Sigmoid colon (tissue), 7 donors: ENCODE data around the gene OPCML. TPM values are rescaled to one million over a fixed set of nuclear protein-coding genes. Genes with fewer than 3 reads are reported as not detected.

Source experiments
- DNase-seq: peaks from one replicate; pipeline ENCODE4 v3.0.0-alpha.2; 2019
- H3K27ac ChIP-seq, 4 donors: fragments of 200-600 bp; sonication (generic); one replicate each; pipeline ENCODE4 v1.5.1; 2016 to 2019; ENCODE audit warnings: mild to moderate bottlenecking in 1 of 4
- H3K27me3 ChIP-seq, 3 donors: fragments of 200-600 bp; sonication (generic); one replicate each; pipeline ENCODE4 v1.5.1; 2019; ENCODE audit warnings: mild to moderate bottlenecking in 1 of 3
- H3K36me3 ChIP-seq, 4 donors: fragments of 200-600 bp; sonication (generic); one replicate each; pipeline ENCODE4 v1.5.1; 2016 to 2019
- H3K4me1 ChIP-seq, 4 donors: fragments of 200-600 bp; sonication (generic); one replicate each; pipeline ENCODE4 v1.5.1; 2017 to 2019
- H3K4me3 ChIP-seq, 4 donors: fragments of 200-600 bp; sonication (generic); one replicate each; pipeline ENCODE4 v1.5.1; 2017 to 2019; ENCODE audit warnings: mild to moderate bottlenecking in 2 of 4, moderate library complexity in 1 of 4
- H3K9me3 ChIP-seq, 4 donors: fragments of 200-600 bp in 3 of 4; sonication (generic) in 3 of 4; one replicate each; pipeline versions ENCODE4 v1.5.1 to v1.6.1; 2013 to 2019
- EP300 ChIP-seq, 4 donors: sonication (generic); formaldehyde crosslinking; IDR thresholded peaks; one replicate each; pipeline ENCODE4 v1.6.1; 2017; ENCODE audit warnings: antibody characterized with exemption in 4 of 4
- POLR2A ChIP-seq, 2 donors: fragments of 450-650 bp; IDR thresholded peaks; one replicate each; pipeline ENCODE4 v1.6.1; 2016; ENCODE audit warnings: antibody characterized with exemption in 2 of 2, mild to moderate bottlenecking in 2 of 2, moderate library complexity in 2 of 2
- POLR2AphosphoS5 ChIP-seq, 4 donors: sonication (generic); formaldehyde crosslinking; IDR thresholded peaks; one replicate each; pipeline ENCODE4 v1.6.1; 2017; ENCODE audit warnings: antibody characterized with exemption in 4 of 4
- whole genome bisulfite sequencing, 2 donors: extraction: QIAGEN DNeasy Blood & Tissue Kit; methylation state at CpG; one replicate each; pipeline ENCODE4 v1.1.7; 2013; 5-methylcytosine and 5-hydroxymethylcytosine counted together
- intact Hi-C: fragments of 100-400 bp; cut with DNase I; formaldehyde crosslinking; loops from one replicate; pipeline ENCODE4 v1.15.1; 2023
- polyA plus RNA-seq, 3 donors: library from polyadenylated mRNA; stranded (reverse); fragments of 200-250 nt; gene quantifications; one replicate each; pipeline ENCODE4 v1.2.3, GENCODE V29; 2013
- total RNA-seq, 4 donors: library from RNA; depleted of rRNA; stranded (reverse); fragments of >200 nt; gene quantifications; one replicate each; pipeline ENCODE4 v1.1.0, GENCODE V29; 2016
- TF ChIP-seq, protein P1 (sequence below), 4 experiments: fragments of 450-650 bp in 3 of 4; fragments of 200-600 bp in 1 of 4; IDR thresholded peaks; one replicate each; pipeline ENCODE4 v1.5.1; 2016 to 2019; ENCODE audit warnings: antibody characterized with exemption in 4 of 4, mild to moderate bottlenecking in 3 of 4, moderate library complexity in 2 of 4
- donor health status: healthy with polysubstance abuse.
- donor health status: Bipolar disorder and iron deficiency.
- donor health status: healthy.

The OPCML gene
- total and polyA plus RNA-seq, 7 donors, result under 0.01 to 0.14 (median 0.03) TPM; not detected in 4

DNA sequence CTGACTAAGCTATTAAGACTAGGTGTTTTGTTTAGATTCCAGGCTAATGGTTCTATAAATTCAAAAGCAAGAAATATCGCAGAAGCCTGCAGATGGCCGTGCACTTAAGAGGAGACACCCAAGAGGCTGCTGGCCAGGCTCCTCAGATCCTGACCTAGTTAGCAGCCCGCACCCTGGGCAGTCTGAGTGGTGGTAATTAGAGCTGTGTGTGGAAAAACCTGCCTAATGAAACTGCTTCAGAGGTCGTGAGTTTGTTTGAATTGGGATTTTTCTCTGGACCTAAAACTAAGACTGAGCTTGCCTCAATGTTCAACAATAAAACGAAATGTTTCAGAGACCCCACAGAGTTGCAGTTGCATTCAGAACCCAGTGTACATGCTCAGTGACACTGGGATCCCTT is 627.7 kb downstream of the OPCML start:
- Histone ChIP-seq H3K9me3 (peaks cover 0 to 4% (median 0%) of the 10 kb centered on the region in 4 donors), H3K4me1 (no peaks in the 10 kb centered on the region), H3K27ac (no peak overlapping the region), H3K27me3 (no peaks in the 10 kb centered on the region), H3K36me3 (no peaks in the 10 kb centered on the region), H3K4me3 (no peak overlapping the region)
- no peak for TF ChIP-seq POLR2A (IDR thresholded peaks at IDR 0.05)
- TF ChIP-seq, protein P1, sequence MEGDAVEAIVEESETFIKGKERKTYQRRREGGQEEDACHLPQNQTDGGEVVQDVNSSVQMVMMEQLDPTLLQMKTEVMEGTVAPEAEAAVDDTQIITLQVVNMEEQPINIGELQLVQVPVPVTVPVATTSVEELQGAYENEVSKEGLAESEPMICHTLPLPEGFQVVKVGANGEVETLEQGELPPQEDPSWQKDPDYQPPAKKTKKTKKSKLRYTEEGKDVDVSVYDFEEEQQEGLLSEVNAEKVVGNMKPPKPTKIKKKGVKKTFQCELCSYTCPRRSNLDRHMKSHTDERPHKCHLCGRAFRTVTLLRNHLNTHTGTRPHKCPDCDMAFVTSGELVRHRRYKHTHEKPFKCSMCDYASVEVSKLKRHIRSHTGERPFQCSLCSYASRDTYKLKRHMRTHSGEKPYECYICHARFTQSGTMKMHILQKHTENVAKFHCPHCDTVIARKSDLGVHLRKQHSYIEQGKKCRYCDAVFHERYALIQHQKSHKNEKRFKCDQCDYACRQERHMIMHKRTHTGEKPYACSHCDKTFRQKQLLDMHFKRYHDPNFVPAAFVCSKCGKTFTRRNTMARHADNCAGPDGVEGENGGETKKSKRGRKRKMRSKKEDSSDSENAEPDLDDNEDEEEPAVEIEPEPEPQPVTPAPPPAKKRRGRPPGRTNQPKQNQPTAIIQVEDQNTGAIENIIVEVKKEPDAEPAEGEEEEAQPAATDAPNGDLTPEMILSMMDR (IDR thresholded peaks at IDR 0.05), result no peak
- TF ChIP-seq POLR2AphosphoS5 (IDR thresholded peaks at IDR 0.05), result no peak
- no peak for TF ChIP-seq EP300 (IDR thresholded peaks at IDR 0.05)
- WGBS, 2 donors, result 43 to 60% methylated on average over 5 of the region's 5 CpGs
- DNase-seq, result no peak
- intact Hi-C loops, result no loop called here

DNA sequence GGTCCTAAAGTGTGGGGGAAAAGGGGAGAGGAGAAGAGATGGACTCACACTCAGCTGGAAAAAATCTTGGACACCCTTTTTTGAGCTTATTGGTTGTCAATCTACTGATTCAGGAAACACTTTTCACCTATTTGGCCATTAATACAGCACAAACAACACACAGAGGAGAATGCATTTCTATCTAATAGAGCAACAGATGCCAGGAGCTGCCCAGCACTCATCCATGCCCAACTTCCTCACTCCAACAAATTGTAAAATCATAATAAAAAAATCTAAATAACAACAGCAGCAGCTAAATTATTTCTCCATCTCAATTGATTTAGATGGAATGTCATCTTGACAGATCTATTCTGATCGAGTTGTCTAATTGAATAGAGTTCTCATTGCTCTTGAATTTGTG is 628.2 kb downstream of the OPCML start:
- no peaks in the 10 kb centered on the region for H3K4me1 ChIP-seq
- TF ChIP-seq POLR2AphosphoS5 (IDR thresholded peaks at IDR 0.05) (no peak), POLR2A (IDR thresholded peaks at IDR 0.05) (no peak), EP300 (IDR thresholded peaks at IDR 0.05) (no peak)
- TF ChIP-seq, protein P1 (IDR thresholded peaks at IDR 0.05), result no peak
- no peak overlapping the region for H3K27ac ChIP-seq
- DNase-seq, result no peak
- no peaks in the 10 kb centered on the region for H3K27me3 ChIP-seq
- intact Hi-C loops, result no loop called here
- no peak overlapping the region for H3K4me3 ChIP-seq
- no peaks in the 10 kb centered on the region for H3K36me3 ChIP-seq
- peaks cover 0 to 4% (median 0%) of the 10 kb centered on the region in 4 donors for H3K9me3 ChIP-seq
- WGBS, 2 donors, result 75% methylated on average over 1 of the region's 1 CpG

DNA sequence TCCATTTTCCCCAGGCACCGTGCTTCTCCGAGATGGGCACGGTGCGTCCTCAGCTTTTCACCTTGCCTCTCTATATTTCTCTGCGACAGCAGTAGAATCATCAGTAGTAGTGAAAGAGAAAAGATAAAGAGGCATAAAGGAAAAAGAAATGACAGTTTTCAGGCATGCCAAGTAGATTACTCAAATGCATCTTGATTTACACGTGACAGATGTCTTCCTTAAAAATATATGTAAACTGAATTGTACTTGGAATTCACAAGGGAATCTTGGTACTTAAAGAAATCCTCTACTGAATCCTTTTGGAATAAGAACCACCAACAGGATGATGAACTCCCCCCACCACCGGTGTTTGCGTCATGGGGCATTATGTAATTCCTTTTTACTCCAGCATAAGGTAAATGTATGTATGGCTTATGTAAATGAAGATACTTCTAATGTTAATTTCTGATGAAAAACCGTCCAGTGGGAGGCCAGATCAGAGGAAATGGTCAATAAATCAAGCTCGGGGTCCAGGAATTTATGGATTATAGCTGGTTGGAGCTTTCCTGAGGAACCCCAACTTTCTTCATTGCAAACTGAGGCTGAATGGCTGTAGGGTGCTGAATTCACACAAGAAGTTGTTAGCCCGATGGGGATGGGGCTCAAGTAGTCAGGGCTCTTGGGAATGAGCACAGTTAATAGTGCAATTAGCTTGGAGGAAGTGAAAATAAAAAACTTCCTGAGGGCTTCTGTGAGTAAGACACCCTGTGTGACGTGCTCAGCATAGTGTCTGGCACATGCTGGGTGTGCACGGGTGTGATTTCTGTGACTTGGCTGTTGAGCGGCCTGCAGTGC is 630.4 kb downstream of the OPCML start:
- WGBS, 2 donors, result 67 to 70% methylated on average over 14 of the region's 14 CpGs
- H3K9me3 ChIP-seq, result peaks cover 0 to 4% (median 0%) of the 10 kb centered on the region in 4 donors
- intact Hi-C loops, result no loop called here
- H3K4me1 ChIP-seq, result no peaks in the 10 kb centered on the region
- H3K4me3 ChIP-seq, result no peak overlapping the region
- no peaks in the 10 kb centered on the region for H3K27me3 ChIP-seq
- no peaks in the 10 kb centered on the region for H3K36me3 ChIP-seq
- TF ChIP-seq POLR2A (IDR thresholded peaks at IDR 0.05), result no peak
- no peak for TF ChIP-seq EP300 (IDR thresholded peaks at IDR 0.05)
- TF ChIP-seq, protein P1 (IDR thresholded peaks at IDR 0.05), result no peak
- TF ChIP-seq POLR2AphosphoS5 (IDR thresholded peaks at IDR 0.05), result no peak
- no peak overlapping the region for H3K27ac ChIP-seq
- DNase-seq, result no peak

DNA sequence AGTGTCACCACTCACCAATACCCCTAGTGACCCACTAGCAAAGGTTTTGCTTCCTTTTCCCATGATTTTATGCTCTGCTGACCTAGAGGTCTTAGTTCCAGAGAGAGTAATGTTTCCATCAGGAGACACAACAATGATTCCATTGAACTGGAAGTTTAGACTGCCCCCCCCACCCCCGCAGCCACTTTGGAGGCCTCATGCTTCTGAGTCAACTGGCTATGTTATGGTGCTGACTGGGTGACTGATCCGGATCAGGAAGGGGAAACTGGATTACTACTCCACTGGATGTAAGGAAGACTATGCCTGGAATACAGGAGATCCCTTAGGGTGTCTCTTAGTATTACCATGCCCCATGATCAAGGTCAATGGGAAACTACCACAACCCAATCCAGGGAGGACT is 633.6 kb downstream of the OPCML start:
- no peak overlapping the region for H3K4me3 ChIP-seq
- no peaks in the 10 kb centered on the region for H3K36me3 ChIP-seq
- no peaks in the 10 kb centered on the region for H3K4me1 ChIP-seq
- TF ChIP-seq, protein P1 (IDR thresholded peaks at IDR 0.05), result no peak
- TF ChIP-seq POLR2A (IDR thresholded peaks at IDR 0.05) (no peak), POLR2AphosphoS5 (IDR thresholded peaks at IDR 0.05) (no peak), EP300 (IDR thresholded peaks at IDR 0.05) (no peak)
- DNase-seq, result no peak
- H3K27me3 ChIP-seq, result no peaks in the 10 kb centered on the region
- H3K9me3 ChIP-seq, result peaks cover 0 to 4% (median 0%) of the 10 kb centered on the region in 4 donors
- WGBS, 2 donors, result 86 to 94% methylated on average over 2 of the region's 2 CpGs
- intact Hi-C loops, result no loop called here
- H3K27ac ChIP-seq, result no peak overlapping the region
